RWPE2 (cell line): ENCODE measurements around the gene RFC2.

Source experiments
- ATAC-seq: fragments of 200-7000 bp; cut with Tn5 transposase; 3 replicates; pipeline ENCODE4 v1.9.1; 2021; ENCODE audit warnings: low read depth
- DNase-seq: peaks from one replicate; pipeline ENCODE4 v3.0.0-alpha.2; 2020; ENCODE audit warnings: low spot score
- H3K27ac ChIP-seq: fragments of 450-650 bp; 2 replicates; pipeline ENCODE4 v1.5.1; 2017; ENCODE audit warnings: mild to moderate bottlenecking; ENCODE audit not compliant: poor library complexity, severe bottlenecking
- H3K27me3 ChIP-seq: fragments of 250-450 bp; sonication (Bioruptor Pico); 2 replicates; pipeline ENCODE4 v1.5.1; 2021; ENCODE audit warnings: mild to moderate bottlenecking, moderate library complexity; ENCODE audit not compliant: insufficient read depth, poor library complexity, severe bottlenecking
- H3K36me3 ChIP-seq: fragments of 250-450 bp; sonication (Bioruptor Pico); 2 replicates; pipeline ENCODE4 v1.5.1; 2020; ENCODE audit warnings: low read depth, mild to moderate bottlenecking, moderate library complexity
- H3K4me1 ChIP-seq: fragments of 250-450 bp; sonication (Bioruptor Pico); 2 replicates; pipeline ENCODE4 v1.5.1; 2021; ENCODE audit warnings: mild to moderate bottlenecking, moderate library complexity; ENCODE audit not compliant: insufficient read depth, poor library complexity, severe bottlenecking
- H3K4me3 ChIP-seq: fragments of 250-450 bp; sonication (Bioruptor Pico); 2 replicates; pipeline ENCODE4 v1.5.1; 2021; ENCODE audit warnings: mild to moderate bottlenecking, moderate library complexity; ENCODE audit not compliant: severe bottlenecking
- H3K9me3 ChIP-seq: fragments of 250-450 bp; sonication (Bioruptor Pico); 2 replicates; pipeline ENCODE4 v1.5.1; 2021; ENCODE audit warnings: mild to moderate bottlenecking, moderate library complexity; ENCODE audit not compliant: severe bottlenecking
- TF ChIP-seq, protein P1 (sequence below): fragments of 450-650 bp; IDR thresholded peaks from one replicate; pipeline ENCODE4 v1.5.1; 2017; ENCODE audit warnings: mild to moderate bottlenecking, moderate library complexity; ENCODE audit not compliant: poor library complexity, severe bottlenecking

The RFC2 gene

DNA sequence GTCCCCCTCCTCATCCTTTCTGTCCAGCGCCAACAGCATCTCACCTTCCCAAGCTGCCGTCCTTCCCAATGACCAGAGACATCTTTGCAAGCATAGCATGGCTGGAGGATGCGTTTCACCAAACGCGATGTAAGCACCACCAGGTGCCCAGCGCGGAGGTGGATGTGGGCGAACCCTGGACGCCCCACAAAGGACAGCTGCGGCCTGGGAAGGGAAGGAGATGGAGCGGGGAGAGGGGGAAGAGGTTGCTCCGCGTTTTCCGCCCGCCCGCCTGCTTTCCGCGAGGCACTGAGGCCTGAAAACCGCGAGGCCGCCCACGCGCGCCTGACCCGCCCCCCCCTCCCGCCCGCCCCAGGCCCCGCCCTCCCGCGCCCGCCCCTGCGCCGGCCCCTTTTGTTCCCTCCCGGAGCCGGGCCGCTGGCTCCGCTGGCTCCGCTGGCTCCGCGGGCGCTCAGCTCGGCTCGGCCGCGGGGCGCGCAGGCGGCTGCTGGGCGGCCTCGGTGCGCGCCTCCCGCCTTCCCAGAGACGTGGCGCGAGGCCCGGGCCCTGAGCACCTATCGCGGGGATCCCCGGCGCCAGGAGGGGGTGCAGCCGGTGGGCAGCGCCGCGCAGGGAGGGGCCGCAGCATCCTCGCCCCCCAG is 34.9 kb upstream of the RFC2 start, which contains the start of gene CLIP2:
CLIP2 (plus strand) TSS at position 390 of the 641 bp plus-strand sequence. CDS start 28,140 bp downstream, outside the sequence.
- Histone ChIP-seq H3K4me3 (peak within 1 kb of the TSS; percentile 86), H3K36me3 (no peaks in the 10 kb centered on the region), H3K4me1 (no peaks in the 10 kb centered on the region), H3K9me3 (no peaks in the 10 kb centered on the region), H3K27ac (peak within 1 kb of the TSS; percentile 27), H3K27me3 (no peaks in the 10 kb centered on the region)
- TF ChIP-seq, protein P1, sequence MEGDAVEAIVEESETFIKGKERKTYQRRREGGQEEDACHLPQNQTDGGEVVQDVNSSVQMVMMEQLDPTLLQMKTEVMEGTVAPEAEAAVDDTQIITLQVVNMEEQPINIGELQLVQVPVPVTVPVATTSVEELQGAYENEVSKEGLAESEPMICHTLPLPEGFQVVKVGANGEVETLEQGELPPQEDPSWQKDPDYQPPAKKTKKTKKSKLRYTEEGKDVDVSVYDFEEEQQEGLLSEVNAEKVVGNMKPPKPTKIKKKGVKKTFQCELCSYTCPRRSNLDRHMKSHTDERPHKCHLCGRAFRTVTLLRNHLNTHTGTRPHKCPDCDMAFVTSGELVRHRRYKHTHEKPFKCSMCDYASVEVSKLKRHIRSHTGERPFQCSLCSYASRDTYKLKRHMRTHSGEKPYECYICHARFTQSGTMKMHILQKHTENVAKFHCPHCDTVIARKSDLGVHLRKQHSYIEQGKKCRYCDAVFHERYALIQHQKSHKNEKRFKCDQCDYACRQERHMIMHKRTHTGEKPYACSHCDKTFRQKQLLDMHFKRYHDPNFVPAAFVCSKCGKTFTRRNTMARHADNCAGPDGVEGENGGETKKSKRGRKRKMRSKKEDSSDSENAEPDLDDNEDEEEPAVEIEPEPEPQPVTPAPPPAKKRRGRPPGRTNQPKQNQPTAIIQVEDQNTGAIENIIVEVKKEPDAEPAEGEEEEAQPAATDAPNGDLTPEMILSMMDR: no peak
- DNase-seq: no peak
- peak; percentile 86 for ATAC-seq

DNA sequence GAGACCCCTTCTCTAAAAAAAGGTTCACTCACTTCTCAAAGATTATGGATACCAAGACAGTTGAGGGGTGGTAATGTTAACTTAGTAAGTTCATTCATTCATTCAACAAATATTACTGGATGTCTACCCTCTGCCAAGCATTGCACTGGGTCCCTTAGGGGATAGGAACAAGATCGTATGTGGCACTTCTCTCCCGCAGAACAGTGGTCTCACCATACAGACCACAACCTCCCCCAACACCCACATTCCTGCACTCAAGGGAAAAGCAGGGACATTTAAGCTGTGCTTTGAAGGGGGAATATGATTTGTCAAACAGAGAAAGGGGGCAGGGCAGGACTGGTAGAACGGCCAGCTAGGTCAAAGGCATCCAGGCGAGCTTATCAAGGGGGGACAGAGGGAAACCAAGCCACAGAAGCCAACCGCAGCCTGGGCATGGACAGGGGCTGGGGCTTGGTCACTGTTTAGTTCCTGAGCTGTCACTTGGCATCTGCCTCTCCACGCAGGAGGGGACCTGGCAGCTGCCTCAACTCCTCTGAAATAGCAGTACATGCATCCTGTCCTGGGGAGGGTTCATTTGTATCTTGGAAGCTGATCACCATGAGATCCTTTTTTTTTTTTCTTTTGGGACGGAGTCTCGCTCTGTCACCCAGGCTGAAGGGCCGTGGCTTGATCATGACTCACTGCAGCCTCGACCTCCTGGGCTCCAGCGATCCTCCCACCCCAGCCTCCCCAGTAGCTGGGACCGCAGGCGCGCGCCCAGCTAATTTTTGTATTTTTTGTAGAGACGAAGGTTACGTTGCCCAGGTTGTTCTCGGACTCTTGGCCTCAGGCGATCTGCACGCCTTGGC is 34.1 kb upstream of the RFC2 start:
- H3K4me3 ChIP-seq: peak overlapping the region; percentile 86
- TF ChIP-seq, protein P1: no peak
- no peaks in the 10 kb centered on the region for H3K4me1 ChIP-seq
- DNase-seq (no peak), ATAC-seq (no peak)
- H3K36me3 ChIP-seq: no peaks in the 10 kb centered on the region
- H3K9me3 ChIP-seq: no peaks in the 10 kb centered on the region
- no peak overlapping the region for H3K27ac ChIP-seq
- H3K27me3 ChIP-seq: no peaks in the 10 kb centered on the region

DNA sequence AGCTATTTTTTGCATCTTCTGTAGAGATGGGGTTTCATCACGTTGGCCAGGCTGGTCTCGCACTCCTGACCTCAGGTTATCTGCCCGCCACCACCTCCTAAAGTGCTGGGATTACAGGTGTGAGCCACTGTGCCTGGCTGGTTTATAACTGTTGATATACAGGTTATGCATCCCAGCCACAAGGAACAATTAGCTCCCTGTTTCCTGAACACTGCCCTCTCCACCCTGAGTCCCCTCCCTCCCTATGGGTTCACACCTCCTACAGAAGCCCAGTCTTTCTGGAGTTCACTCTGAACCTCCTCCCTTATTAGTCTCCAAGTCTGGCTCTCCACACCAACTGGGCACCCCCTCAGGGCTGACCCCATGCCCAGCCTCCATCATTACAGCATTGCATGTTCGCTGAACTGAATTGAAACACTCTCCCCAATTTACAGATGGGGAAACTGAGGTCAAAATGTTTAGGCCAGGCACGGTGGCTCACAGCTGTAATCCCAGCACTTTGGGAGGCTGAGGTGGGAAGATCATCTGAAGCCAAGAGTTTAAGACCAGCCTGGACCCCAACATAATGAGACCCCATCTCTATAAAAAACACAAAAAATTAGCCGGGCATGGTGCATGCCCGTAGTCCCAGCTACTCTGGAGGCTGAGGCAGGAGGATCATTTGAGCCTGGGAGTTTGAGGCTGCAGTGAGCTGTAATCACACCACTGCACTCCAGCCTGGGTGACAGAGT is 33.3 kb upstream of the RFC2 start:
- Histone ChIP-seq H3K4me1 (no peaks in the 10 kb centered on the region), H3K9me3 (no peaks in the 10 kb centered on the region), H3K27ac (no peak overlapping the region), H3K36me3 (no peaks in the 10 kb centered on the region), H3K27me3 (no peaks in the 10 kb centered on the region), H3K4me3 (no peak overlapping the region)
- no peak for DNase-seq
- ATAC-seq: no peak
- TF ChIP-seq, protein P1: no peak

DNA sequence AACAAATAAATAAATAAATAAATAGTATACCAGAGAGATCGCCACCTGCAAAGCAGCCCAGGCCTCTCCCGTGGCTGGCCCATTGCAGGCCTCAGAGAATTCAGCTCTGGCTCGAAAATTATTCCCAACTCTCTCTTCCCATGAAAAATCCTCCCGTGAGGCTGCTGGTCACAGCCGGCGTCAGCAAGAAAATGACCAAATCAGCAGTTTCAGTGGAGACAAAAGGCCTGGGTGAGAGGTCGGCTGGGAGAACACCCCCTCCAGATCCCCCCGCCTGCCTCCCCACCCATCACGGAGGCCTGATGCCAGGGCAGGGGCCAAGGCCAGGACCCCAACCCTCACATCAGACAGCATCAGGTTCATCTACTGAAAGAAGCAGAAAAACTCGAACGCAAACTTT is 31.9 kb upstream of the RFC2 start:
- no peak overlapping the region for H3K4me3 ChIP-seq
- no peaks in the 10 kb centered on the region for H3K27me3 ChIP-seq
- ATAC-seq: no peak

More for the DNA sequence above, 31.9 kb upstream of the RFC2 start:
- TF ChIP-seq, protein P1: no peak
- DNase-seq: no peak
- Histone ChIP-seq H3K27ac (no peak overlapping the region), H3K4me1 (no peaks in the 10 kb centered on the region), H3K36me3 (no peaks in the 10 kb centered on the region), H3K9me3 (no peaks in the 10 kb centered on the region)
